ENCODE results near the gene UTY.

GRCh38 chrY:13398876-13399275, 81.0 kb downstream of the UTY start:
- no peak for TF ChIP-seq CTCF (IDR thresholded peaks at IDR 0.05; ENCODE audit: low read length)
- TF ChIP-seq EZH2 (IDR thresholded peaks at IDR 0.05; ENCODE audit: borderline replicate concordance, low read length) = no peak
